Activated CD8-positive, alpha-beta memory T cell treated with anti-CD3 and anti-CD28 coated beads, Interleukin-2, amount 50 U/mL, for 48 hours (primary cell): Measurements from ENCODE around the gene CTR9.
A peak's percentile ranks its signal among the peaks of the same experiment; 100 is the strongest.
"Not testable (repeated sequence)": the region's sequence is repeated elsewhere in the genome, so short reads cannot be mapped to it uniquely, and the experiment has no call there.

ENCODE experiments used
- DNase-seq: peaks from one replicate; pipeline ENCODE4 v3.0.0-alpha.2; 2020

CTR9 gene

GRCh38 chr11:10785146-10785474 lies 34.1 kb downstream of the CTR9 start:
- DNase-seq: no peak

GRCh38 chr11:10786451-10786850 lies 35.4 kb downstream of the CTR9 start:
- no peak for DNase-seq

- DNase-seq: peak; percentile 98
Measured at GRCh38 chr11:10792385-10793068, 41.5 kb downstream of the CTR9 start.

- DNase-seq: no peak
Measured at GRCh38 chr11:10793470-10794255, 42.6 kb downstream of the CTR9 start.

GRCh38 chr11:10796191-10796590 lies 45.1 kb downstream of the CTR9 start:
- DNase-seq: no peak

- no peak for DNase-seq
Measured at GRCh38 chr11:10797001-10797400, 46.0 kb downstream of the CTR9 start.

GRCh38 chr11:10797531-10797930 lies 46.5 kb downstream of the CTR9 start:
- no peak for DNase-seq

- no peak for DNase-seq
Measured at GRCh38 chr11:10798330-10798928, 47.4 kb downstream of the CTR9 start.

- DNase-seq: no peak
Measured at GRCh38 chr11:10800292-10800691, 49.2 kb downstream of the CTR9 start.

- DNase-seq: no peak
Measured at GRCh38 chr11:10803676-10804075, 52.6 kb downstream of the CTR9 start.

- no peak for DNase-seq
Measured at GRCh38 chr11:10805741-10806140, 54.7 kb downstream of the CTR9 start.

- no peak for DNase-seq
Measured at GRCh38 chr11:10806206-10806605, 55.2 kb downstream of the CTR9 start.

- peak; percentile 76 for DNase-seq
Measured at GRCh38 chr11:10807493-10808234, 56.6 kb downstream of the CTR9 start.

GRCh38 chr11:10808235-10808552 lies 57.1 kb downstream of the CTR9 start:
- no peak for DNase-seq

GRCh38 chr11:10808553-10809372 lies 57.7 kb downstream of the CTR9 start, which contains the start of gene EIF4G2:
EIF4G2 (minus strand) TSS chr11:10808926.
- peak; percentile 99 for DNase-seq

- DNase-seq: no peak
Measured at GRCh38 chr11:10809373-10810160, 58.5 kb downstream of the CTR9 start.

GRCh38 chr11:10813945-10814344 lies 62.9 kb downstream of the CTR9 start:
- DNase-seq: no peak

- DNase-seq: no peak
Measured at GRCh38 chr11:10818594-10818993, 67.5 kb downstream of the CTR9 start.

GRCh38 chr11:10822491-10822890 lies 71.4 kb downstream of the CTR9 start:
- not testable (repeated sequence) for DNase-seq

GRCh38 chr11:10823152-10823579 lies 72.1 kb downstream of the CTR9 start:
- no peak for DNase-seq

GRCh38 chr11:10824888-10825287 lies 73.8 kb downstream of the CTR9 start:
- no peak for DNase-seq

GRCh38 chr11:10828402-10828801 lies 77.4 kb downstream of the CTR9 start:
- DNase-seq: no peak
